ENCODE results near the gene SH3PXD2A. TPM values are rescaled to one million over a fixed set of nuclear protein-coding genes. Genes with fewer than 3 reads are reported as not detected.

The SH3PXD2A gene
- total and polyA plus RNA-seq, 9 of the 15 experiments (the other 6 are each of a cell fraction or from before 2014, with no cell fraction given) = 0.41 to 9.3 (median 2.5) TPM

- Histone ChIP-seq H3K27me3 (ENCODE audit: control insufficient read depth in 2 of 2, insufficient read depth in 2 of 2, low read length in 2 of 2) (peaks cover 0 to 16% of the 10 kb centered on the region in 2 experiments; a peak in 2 of 5 replicates), H3K36me3 (ENCODE audit: control insufficient read depth, insufficient read depth, low read length) (no peaks in the 10 kb centered on the region), H3K4me1 (replicated peaks in 1 of 2; ENCODE audit: control insufficient read depth in 2 of 2, insufficient read depth in 2 of 2, low read length in 2 of 2) (peaks cover 0 to 19% of the 10 kb centered on the region in 2 experiments; a peak in 2 of 5 replicates), H3K4me2 (ENCODE audit: insufficient read depth, low read length) (no peak overlapping the region), H3K4me3 (no peak overlapping the region), H3K79me2 (ENCODE audit: control insufficient read depth, insufficient read depth, low read length) (no peaks in the 10 kb centered on the region), H3K27ac (ENCODE audit: extremely low read depth, low read depth, low read length) (no peak overlapping the region), H3K9ac (ENCODE audit: insufficient read depth in 1 of 2, low read depth in 2 of 2, low read length in 2 of 2) (no peak overlapping the region), H3K9me3 (replicated peaks; ENCODE audit: control insufficient read depth, insufficient read depth, low read depth, low read length) (no peaks in the 10 kb centered on the region), H4K20me1 (replicated peaks; ENCODE audit: control insufficient read depth, insufficient read depth, low read length) (no peaks in the 10 kb centered on the region), H2AFZ (ENCODE audit: low read depth, low read length) (no peak overlapping the region), H3K9me1 (ENCODE audit: control insufficient read depth, insufficient read depth, low read length) (peaks cover 2% of the 10 kb centered on the region)
- POLR2A ChIA-PET = interaction anchor here (1.2 to 2.7 kb wide), 2 partner anchors 10 to 13 kb away, joined by 3 to 10 read pairs; no protein-coding TSS in a partner anchor
- ATAC-seq = no peak
- DNase-seq (ENCODE audit: extremely low read depth in 1 of 4, low spot score in 3 of 4) = no peak
- TF ChIP-seq GTF2B (IDR thresholded peaks at IDR 0.05; ENCODE audit: extremely low read depth, insufficient read length) (no peak), USF1 (CRISPR knock-in tag; IDR thresholded peaks at IDR 0.05) (no peak), RBM25 (IDR thresholded peaks at IDR 0.05; ENCODE audit: low read depth, low read length, severe bottlenecking) (peak; percentile 66), KLF1 (tag; IDR thresholded peaks at IDR 0.05) (no peak)
- intact Hi-C loops (cut with micrococcal nuclease) (loop anchor here (10.0 kb wide), 1 partner anchor 154 kb away; no protein-coding TSS in a partner anchor), in situ Hi-C loops (cut with MboI) (no loop called here)
- no peak for FAIRE-seq
- CTCF ChIA-PET (ENCODE audit: low intra/inter-chr PET ratio) = no interaction called here
- 12% methylated on average over 5 of the region's 5 CpGs for WGBS (ENCODE audit: insufficient coverage, low coverage, missing lambda C conversion rate)
- BruUV-seq (replicated peaks) = no TSS peak
Measured at GRCh38 chr10:103568505-103568904, 286.9 kb downstream of the SH3PXD2A start.

All from K562 (cell line).